K562 (cell line): ENCODE measurements around the gene MAST4.

Experiments used
- LCOR ChIP-seq: sonication (generic); formaldehyde crosslinking; IDR thresholded peaks from 2 replicates; pipeline ENCODE4 v1.8.0; 2022; ENCODE audit warnings: mild to moderate bottlenecking, missing genetic modification reagents
- ZBTB2 ChIP-seq: fragments of 450-650 bp; IDR thresholded peaks from 2 replicates; pipeline ENCODE4 v1.6.1; 2016; ENCODE audit warnings: antibody characterized with exemption
- ZBTB9 ChIP-seq: fragments of 450-650 bp; formaldehyde crosslinking; IDR thresholded peaks from 2 replicates; pipeline ENCODE4 v1.4.0; 2020; ENCODE audit warnings: mild to moderate bottlenecking, moderate library complexity

DNA sequence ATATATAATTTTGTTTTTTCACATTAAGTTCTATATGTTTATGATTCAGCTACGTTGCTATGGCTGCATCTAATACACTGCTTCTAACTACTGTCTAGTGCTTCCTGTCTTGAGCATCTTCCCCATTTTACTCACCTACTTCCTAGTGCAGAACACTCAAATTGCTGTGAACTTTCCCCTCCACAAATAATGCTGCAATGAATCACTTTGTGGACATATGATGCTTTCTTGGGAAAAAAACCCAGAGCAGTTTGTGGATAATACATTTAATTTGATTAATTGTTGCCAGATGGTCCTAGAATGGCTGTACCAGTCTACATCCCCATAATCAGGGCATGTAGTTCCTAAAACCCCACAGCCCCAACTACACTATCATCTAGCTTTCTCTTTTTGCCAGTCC is 581.9 kb downstream of the MAST4 start:
- TF ChIP-seq ZBTB2 (no peak), ZBTB9 (no peak), LCOR (CRISPR knock-in tag) (no peak)
